Measurements from ENCODE around the gene HSD17B8. TPM values are rescaled to one million over a fixed set of nuclear protein-coding genes. Genes with fewer than 3 reads are reported as not detected.
A peak's percentile ranks its signal among the peaks of the same experiment; 100 is the strongest.

The HSD17B8 gene
- total RNA-seq, 2 donors from 2014 or later = 2.8 to 4.0 TPM

- intact Hi-C loops (cut with DNase I) = no loop called here
Measured at GRCh38 chr6:33185654-33186187, 18.7 kb upstream of the HSD17B8 start.

DNA sequence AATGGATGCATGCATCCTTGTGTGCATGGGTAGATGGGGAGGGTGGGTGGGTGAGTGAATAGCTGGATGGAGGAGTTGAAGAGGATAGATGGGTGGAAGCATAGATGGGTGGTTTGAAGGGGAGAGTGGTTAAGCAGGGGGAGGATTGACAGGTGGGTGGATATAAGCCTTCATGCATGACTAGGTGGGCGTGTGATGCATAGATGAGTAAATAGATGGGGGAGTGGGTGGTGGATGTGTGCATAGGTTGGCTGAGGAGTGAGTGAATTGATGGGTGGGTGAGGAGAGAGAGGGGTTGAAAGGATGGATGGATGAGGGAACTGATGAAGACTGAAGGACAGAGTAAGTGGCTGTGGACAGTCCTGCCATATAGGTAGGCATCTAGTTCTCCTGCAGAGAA is 16.6 kb upstream of the HSD17B8 start:
- intact Hi-C loops (cut with DNase I) = no loop called here
- no peak for DNase-seq (ENCODE audit: low spot score)

More at GRCh38 chr6:33185654-33186187, 18.7 kb upstream of the HSD17B8 start:
- no peak for DNase-seq (ENCODE audit: low spot score)

DNA sequence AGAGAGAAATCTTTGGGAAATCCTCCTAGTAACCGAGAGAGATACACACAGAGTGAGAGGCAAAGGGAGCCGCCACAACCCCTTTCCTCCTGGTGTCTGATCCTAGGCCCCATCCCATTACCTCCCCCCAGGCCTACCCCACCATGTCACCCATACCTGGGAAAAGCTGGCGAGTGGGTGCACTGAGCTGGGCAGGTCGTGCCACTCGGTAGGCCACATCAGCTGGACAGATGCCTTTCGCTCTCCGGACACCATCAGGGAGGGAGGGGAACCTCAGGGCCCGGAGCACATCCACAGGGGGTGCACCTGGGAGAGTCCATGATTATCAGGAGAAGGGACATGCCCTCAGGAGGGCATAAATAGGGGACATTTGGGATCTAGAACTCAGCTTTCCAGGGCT is 15.3 kb upstream of the HSD17B8 start:
- intact Hi-C loops (cut with DNase I) = no loop called here
- DNase-seq (ENCODE audit: low spot score) = peak; percentile 70

GRCh38 chr6:33189625-33190448 is 14.6 kb upstream of the HSD17B8 start:
- no peak for DNase-seq (ENCODE audit: low spot score)
- intact Hi-C loops (cut with DNase I) = no loop called here

DNA sequence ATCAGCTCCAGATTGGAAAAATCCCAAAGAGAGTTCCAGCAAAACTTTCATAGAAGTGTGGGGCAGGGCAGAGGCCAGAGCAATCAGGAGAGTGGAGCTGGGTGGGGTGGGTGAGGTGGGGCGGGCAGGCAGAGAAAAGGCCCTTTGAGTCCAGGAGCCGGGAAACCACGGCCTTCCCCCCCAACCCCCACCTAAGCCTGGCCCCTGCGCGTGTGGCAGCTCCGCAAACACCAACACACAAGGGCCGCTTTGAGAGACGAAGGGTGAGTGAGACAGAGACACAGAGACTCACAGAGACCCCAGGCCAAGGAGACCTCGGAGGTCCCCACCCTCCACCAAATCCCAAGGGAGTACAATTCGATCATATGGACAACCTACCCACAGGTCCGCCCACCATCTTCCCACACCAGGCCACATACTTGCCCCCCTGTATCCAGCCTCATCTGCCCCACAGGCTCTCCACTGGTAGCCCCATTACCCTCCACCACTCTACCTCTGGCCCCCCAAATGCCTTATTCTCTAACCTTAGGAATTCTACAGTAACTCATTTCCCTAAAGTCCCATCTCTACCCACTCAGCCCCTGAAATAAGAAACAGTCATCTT is 13.8 kb upstream of the HSD17B8 start:
- intact Hi-C loops (cut with DNase I) = no loop called here

DNA sequence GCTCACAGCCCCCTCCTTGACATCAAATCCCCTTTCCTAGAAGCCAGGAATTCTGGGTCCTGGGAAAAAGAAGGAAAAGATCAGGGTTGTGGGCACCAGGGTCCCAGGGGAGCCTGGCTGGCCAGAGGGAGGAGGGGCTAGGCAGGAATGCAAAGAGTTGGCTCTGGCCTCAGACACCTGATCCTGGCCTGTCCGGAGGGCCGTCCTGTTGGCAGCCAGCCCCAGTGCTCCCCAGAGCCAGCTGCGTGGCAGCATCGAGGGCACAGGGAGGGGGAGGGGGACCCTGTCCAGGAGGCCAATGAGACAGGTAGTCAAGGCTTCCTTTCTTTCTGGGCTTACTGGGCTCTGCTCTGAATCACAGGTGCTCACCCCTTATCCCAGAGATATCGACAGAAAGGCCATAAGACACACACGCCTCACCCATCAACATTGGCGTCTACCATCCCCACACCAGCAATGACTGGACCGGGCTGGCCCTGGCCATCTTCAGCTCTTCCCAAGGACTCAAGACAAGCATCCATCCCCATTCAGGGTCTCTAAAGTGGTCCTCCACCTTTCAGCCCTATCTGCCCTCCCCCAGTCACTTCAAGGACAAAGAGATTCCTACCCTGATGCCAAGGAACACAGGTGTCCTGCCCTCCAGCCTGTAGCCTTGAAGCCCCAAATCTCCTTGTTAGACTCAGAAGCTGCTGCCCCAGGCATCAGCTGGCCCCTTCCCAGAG is 12.9 kb upstream of the HSD17B8 start:
- peak; percentile 61 for DNase-seq (ENCODE audit: low spot score)
- intact Hi-C loops (cut with DNase I) = no loop called here

More for the DNA sequence above, 13.8 kb upstream of the HSD17B8 start:
- DNase-seq (ENCODE audit: low spot score) = peak; percentile 62

DNA sequence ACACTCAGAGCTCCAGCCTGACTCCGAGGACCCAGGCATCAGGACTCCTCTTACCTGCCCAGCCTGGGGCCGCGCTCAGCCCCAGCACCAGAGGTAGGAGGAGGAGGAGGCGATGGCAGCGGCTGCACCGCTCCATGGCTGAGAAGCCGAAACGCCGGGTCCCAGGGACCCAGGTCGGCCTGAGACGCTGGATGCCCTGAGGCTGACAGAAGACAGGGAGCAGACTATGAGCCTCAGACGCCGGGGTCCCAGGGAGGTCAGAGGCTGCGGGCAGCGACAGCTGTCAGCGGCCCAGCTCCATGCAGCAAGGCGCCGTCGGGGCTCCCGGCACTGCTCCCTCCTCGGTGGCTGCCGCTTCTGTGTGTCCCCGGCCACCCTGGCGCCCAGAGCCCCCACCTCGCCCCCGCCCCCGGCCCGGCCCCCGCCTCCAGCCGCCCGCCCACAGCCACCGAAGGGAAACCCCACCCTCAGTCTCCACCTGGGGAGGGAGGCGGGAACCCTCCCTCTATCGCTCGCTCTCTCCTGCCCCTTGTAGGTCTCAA is 12.3 kb upstream of the HSD17B8 start, which contains the start of gene COL11A2:
COL11A2 (minus strand) TSS at position 363 of the 542 bp plus-strand sequence; CDS start at position 136, 227 bp downstream.
- peak; percentile 81 for DNase-seq (ENCODE audit: low spot score)
- intact Hi-C loops (cut with DNase I) = no loop called here

GRCh38 chr6:33192671-33193602 is 11.5 kb upstream of the HSD17B8 start:
- intact Hi-C loops (cut with DNase I) = no loop called here
- DNase-seq (ENCODE audit: low spot score) = no peak

- intact Hi-C loops (cut with DNase I) = no loop called here
- DNase-seq (ENCODE audit: low spot score) = no peak
Measured at GRCh38 chr6:33193619-33194018, 10.8 kb upstream of the HSD17B8 start.

DNA sequence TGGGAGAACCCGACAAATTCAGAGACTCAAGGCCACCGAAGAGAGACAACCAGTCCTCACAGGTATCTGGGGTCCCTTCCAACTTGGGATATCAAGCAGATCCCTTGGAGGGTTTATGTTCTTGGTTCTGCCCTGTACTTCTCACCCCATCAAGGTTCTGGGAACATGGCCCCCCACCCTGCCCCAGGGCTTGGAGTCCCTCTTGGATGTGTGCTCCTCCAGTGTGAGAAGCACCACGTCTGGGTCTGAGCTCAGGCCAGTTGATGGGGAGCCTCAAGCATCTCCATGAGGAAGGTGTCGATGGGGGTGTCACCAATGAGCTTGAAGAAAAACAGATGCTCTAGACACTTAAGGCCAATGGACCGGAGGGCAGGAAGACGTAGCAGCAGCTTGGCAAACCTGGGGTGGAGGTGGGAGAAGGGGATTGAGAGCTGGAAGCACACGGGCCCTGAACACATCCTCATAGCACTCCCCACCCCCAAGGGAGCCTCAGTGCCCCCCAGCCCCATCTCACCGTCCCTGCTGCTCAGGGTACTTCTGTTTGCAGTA is 9.9 kb upstream of the HSD17B8 start:
- intact Hi-C loops (cut with DNase I) = no loop called here

GRCh38 chr6:33195304-33196165 is 8.9 kb upstream of the HSD17B8 start:
- intact Hi-C loops (cut with DNase I) = no loop called here
- no peak for DNase-seq (ENCODE audit: low spot score)

More for the DNA sequence above, 9.9 kb upstream of the HSD17B8 start:
- no peak for DNase-seq (ENCODE audit: low spot score)

DNA sequence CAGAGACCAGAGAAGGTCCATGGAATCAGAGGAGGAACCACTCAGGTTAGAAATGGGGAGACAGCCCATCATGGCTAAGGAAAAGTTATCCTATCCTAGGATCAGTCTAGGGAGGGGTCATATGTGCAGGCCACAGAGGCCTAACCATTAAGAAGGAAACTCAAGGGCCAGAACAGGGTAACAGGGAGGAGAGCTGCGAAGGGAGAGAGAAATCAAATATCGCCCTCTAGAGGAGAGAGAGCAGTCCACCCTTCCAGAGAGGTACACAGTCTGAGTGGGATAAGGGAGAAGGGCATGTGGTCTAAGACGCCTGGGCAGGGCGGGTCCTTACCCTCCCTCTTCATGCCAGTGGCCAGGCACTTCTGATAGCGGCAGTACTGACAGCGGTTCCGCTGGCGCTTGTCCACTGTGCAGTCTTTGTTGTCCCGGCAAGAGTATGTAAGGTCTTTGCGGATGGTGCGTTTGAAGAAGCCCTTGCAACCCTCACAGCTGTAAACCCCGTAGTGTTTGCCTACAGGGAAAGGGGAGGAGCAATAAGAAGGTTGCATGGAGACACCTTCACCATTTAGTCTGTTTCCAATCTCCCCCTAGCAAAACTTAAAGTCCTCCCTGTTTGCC is 6.9 kb upstream of the HSD17B8 start:
- no peak for DNase-seq (ENCODE audit: low spot score)
- intact Hi-C loops (cut with DNase I) = no loop called here

GRCh38 chr6:33198159-33198852 is 6.1 kb upstream of the HSD17B8 start:
- no peak for DNase-seq (ENCODE audit: low spot score)
- intact Hi-C loops (cut with DNase I) = no loop called here

GRCh38 chr6:33198853-33199436 is 5.5 kb upstream of the HSD17B8 start:
- intact Hi-C loops (cut with DNase I) = no loop called here
- no peak for DNase-seq (ENCODE audit: low spot score)

DNA sequence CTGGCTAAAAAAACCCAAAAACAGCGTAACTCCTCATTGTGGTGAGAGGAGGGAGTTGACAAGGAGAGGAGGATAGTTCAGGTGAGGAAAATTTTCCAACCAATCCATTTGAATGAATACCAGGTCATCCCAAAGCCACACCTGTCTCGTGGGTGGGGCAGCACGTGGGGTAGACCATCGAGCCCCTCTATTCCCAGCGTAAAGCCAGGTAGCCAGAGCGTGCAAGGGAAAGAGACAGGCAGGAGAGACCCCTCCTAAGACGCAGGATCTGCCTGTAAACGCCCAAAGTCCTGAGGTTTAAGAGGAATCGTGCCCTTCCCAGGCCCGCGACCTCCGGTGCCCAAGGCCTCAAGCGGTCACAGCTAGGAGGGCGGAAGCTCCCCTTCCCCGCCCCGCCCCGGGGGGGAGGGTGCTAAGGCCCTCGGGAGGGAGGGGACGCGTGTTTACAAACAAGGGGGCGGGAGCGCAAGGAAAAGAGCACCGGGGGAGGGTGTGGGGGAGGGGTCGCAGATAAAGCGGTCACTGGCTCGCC is 4.7 kb upstream of the HSD17B8 start:
- DNase-seq (ENCODE audit: low spot score) = peak; percentile 89

More for the DNA sequence above, 4.7 kb upstream of the HSD17B8 start:
- intact Hi-C loops (cut with DNase I) = no loop called here
